Endometrium (tissue), 2 donors: Measurements from ENCODE around the gene KIF24.
"Not testable (repeated sequence)": the region's sequence is repeated elsewhere in the genome, so short reads cannot be mapped to it uniquely, and the experiment has no call there.

Experiments used
- FAIRE-seq: peaks from 2 replicates; lab custom pipeline; 2012; peaks lifted over from hg19 to GRCh38; lab: Jason Lieb, UNC
- donor health status: control.
- donor health status: control.

The KIF24 gene

DNA sequence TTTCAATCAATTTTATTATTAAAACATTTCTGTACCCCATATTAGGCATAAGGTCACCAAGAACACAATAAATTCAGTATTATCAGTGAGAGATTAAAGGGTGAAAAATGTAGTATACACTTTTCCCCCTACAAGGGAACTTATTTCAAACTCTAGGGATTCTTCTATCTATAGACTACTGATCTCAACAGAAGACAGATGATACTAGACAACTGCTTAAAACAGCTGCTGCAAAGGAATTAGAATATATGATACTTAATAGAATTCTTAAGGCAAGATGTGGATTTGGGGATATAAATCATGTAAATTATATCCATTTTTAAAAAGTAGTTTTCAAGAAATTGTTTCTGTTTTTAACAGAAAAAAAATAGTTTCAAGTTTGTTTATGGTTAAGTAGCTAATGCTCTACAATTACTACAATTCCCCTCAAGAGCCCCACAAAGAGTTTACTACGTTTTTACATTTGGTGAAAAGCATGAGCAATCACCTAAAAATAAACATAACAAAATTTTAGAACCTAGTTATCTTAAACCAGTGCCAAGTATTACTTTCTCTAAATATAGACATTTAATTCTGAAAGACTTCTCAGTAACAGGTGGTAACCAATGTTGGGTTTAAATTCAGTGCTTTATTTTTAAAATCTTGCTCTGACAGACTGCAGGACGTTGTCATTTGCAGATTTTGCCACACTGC lies 6.0 kb downstream of the KIF24 start:
- no peak for FAIRE-seq

DNA sequence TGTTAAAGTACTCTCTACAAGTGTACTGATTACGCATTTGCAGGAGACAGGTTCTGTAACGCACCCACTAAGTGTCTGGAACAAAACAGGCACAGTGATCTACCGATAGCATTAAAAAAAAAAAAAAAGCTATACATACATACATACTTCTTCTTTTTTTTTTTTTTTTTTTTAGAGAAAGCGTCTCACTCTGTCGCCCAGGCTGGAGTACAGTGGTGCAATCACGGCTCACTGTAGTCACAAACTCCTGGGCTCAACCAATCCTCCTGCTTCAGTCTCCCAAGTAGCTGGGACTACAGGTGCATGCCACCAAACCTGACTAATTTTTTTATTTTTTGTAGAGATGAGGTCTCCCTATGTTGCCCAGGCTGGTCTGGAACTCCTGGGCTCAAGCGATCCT lies 7.6 kb downstream of the KIF24 start:
- no peak for FAIRE-seq

DNA sequence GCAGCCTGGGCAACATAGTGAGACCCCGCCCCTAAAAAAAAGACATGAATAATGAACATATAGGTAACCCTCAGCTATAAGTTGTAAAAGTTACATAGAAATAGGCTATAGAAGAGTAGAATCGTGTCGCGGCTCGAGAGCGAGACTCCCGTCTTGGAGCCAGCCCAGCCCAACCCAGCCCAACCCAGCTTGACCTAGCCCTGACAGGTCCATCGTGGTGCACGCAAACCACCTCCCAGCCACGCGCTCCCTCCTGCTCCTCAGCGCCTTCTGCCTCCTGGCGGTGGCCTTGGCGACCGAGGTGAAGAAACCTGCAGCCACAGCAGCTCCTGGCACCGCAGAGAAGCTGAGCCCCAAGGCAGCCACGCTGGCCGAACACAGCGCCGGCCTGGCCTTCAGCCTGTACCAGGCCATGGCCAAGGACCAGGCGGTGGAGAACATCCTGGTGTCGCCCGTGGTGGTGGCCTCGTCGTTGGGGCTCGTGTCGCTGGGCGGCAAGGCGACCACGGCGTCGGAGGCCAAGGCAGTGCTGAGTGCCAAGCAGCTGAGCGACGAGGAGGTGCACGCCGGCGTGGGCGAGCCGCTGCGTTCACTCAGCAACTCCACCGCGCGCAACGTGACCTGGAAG lies 10.8 kb downstream of the KIF24 start:
- no peak for FAIRE-seq

DNA sequence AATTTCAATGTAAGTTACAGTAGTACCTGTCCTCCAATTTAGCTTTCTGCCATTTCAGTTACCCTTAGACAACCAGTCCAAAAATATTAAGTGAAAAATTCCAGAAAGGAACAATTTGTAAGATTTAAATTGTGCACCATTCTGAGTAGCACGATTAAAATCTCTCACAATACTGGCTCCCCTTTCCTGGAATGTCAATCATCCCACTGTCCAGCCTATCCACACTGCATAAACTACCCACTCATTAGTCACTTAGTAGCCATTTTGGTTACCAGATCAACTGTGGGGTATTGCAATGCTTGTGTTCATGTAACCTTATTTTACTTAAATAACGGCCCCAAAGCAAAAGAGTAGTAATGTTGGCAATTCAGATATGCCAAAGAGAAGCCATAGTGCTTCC lies 11.6 kb downstream of the KIF24 start:
- FAIRE-seq = no peak

DNA sequence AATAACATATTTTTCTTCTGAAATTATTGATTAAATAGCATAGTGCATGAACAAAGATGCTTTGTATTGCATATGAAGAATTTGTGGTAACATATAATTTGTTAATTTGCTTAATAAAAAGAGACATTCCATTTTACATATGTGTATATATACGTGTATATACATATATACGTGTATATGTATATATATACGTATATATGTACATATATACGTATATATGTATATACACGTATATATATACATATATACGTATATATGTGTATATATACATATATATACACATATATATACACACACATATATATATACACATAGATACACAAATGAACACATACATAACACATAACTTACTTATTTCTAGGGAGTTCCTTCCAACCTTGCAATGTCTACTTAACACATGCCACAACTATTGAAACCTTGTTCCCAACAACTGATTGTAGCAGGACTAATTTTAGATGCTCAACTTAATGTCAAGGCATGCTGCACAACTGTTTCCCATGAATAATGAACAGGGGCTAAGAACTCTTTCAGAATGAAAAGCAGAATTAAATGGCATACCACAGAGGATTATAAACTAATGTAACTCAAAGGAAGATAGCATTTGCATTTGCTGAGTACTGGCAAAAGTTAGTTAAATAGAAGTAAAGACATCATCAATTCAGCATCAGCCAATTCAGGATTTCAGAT lies 17.4 kb downstream of the KIF24 start:
- FAIRE-seq = peak; percentile 65

DNA sequence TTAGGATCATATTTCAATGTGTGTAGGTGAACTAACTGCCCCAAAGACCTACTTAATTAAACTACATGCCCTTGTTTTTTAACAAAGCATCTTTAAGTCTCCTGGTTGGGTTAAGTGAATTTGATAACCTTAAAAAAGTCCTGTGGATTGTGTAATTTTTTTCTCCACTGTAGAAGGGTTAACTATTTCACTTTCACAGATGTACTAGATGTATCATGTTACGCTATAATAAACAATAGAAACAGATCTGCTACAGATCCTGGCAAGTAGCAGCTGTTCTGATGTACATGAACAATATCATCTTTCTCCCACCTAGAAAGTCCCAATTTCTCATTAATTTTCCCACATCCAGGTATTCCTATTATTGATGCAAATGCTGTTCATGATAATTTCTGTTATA lies 18.9 kb downstream of the KIF24 start:
- no peak for FAIRE-seq

DNA sequence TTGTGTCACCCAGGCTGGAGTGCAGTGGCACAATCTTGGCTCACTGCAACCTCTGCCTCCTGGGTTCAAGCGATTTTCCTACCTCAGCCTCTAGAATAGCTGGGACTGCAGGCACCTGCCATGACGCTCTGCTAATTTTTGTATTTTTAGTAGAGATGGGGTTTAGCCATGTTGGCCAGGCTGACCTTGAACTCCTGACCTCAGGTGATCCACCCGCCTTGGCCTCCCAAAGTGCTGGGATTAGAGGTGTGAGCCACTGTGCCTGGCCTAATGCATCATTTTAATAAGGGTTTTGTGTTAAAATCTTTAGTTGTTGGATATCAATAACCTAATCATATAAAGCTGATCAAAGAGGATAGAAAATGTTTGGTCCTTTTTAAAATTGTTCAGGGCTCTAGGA lies 20.8 kb downstream of the KIF24 start:
- FAIRE-seq = not testable (repeated sequence)

DNA sequence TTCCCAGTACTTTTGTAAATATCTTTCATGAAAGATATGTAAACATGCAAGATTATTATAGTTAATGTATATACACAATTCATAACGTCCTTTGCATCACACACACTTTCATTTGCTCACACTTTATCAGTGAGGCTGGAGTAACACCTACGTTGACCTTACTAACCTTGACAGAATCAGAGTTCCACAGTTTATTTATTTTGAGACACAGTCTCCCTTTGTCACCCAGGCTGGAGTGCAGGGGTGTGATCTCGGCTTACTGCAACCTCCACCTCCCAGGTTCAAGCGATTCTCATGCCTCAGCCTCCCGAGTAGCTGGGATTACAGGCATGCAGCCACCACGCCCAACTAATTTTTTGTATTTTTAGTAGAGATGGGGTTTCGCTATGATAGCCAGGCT lies 28.0 kb downstream of the KIF24 start:
- FAIRE-seq = not testable (repeated sequence)

DNA sequence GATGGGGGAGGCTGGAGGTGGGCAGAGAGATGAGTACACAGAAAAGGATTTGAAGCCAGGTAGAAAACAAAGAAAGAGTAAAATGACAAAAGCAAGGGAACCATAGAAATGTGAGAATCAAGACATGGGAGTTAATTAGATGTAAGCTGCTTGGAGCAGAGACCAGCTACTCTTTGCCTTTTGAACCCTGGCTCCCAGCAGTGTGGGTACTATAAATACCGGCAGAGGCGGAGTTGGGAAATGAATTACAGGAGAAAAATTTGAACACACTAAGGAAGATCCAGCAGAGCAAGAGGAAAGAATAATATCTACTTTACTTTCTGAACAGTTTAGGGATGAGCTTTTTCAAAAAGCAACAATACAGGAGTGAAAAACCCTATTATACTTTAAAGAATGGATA lies 36.5 kb downstream of the KIF24 start:
- FAIRE-seq = no peak

DNA sequence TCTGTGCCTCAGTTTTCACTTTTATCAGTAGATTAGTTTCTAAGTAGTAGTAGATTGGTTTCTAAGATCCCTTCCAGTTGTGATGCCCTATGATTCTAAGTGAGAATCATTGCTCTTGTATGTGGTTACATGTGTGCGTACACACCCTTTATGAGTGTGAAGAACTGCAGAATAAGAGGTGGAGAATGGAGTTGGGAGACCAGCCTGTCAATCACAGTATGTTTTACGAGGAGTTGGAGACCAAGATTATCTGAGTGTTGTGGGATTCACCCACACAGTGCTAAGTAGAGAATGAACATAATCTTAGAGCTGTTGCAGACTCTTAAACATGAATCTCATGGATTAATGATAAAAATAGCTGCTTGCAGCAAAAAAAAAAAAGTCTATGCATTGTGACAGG lies 37.6 kb downstream of the KIF24 start:
- no peak for FAIRE-seq

DNA sequence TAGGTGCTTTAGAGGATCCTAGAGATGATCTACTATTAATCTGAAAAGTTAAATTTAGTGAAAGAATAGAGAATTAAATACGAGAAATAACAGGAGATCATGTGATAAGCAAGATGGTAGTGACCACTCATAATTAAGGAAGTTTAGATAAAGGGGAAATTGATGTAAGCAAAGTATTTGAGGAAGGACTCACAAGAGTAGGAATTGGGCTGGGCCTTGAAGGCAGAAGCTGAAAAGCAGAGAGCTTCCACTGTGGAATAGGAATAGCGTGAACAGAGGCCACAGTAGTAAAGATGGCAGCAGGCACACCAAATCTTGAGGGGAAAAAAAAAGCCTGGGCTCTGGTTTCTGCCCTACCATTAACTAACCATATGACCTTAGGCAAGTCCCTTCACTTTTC lies 38.0 kb downstream of the KIF24 start:
- no peak for FAIRE-seq

DNA sequence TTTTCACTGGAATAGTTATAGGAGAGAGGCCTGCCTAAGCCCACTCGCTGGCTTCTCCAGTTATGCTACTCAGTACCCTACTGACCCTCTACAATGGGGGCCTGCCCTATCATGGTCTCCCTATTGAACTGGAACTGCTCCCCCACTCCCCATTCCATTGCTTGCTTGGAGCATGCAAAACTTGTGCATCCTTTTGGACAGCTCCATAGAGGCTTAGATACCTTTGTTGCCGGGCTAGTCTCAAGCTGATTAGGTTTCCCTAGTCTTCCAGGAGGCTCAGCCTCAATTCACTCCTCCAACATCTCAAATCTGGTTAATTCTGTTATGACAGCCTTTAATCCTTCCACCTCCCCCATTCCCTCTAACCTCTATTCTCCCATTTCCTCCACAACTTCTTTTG lies 39.9 kb downstream of the KIF24 start:
- FAIRE-seq = no peak

DNA sequence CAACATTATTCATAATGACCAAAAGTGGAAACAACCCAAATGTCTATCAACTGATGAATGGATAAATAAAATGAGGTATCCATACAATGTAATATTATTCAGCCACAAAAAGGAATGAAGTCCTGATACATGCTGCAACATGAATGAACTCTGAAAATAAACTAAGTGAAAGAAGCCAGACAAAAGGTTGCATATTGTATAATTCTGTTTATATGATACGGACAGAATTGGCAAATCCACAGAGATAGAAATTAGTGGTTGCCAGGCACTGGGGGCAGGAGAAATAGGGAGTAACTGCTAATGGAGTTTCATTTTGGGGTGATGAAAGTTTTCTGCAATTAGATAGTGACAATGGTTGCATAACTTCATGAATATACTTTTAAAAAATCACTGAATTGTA lies 47.0 kb downstream of the KIF24 start:
- no peak for FAIRE-seq

DNA sequence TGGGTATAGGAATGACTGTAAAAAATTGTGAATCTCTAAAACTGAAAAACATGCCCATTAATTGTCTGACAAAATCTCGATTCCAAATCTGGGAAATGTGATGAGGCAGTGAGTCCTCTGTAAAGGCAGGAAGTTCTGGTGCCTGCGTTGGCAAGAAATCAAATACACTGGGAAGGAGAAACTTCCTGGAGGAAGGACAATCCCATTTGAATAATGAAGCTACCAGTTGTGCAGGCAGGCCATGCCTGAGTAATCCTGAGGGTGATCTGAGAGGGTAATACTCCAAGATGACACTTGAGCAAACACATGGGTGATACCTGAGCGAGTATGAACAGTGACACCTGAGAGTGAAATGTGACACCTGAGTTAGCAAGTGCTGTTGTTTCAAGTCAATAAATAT lies 49.7 kb downstream of the KIF24 start:
- no peak for FAIRE-seq
